Sigmoid colon (tissue), 4 donors: Measurements from ENCODE around the gene ELP4.
"Not testable (repeated sequence)": the region's sequence is repeated elsewhere in the genome, so short reads cannot be mapped to it uniquely, and the experiment has no call there.

ENCODE experiments used
- CTCF ChIP-seq, 4 experiments: fragments of 450-650 bp in 3 of 4; fragments of 200-600 bp in 1 of 4; IDR thresholded peaks; one replicate each; pipeline ENCODE4 v1.5.1; 2016 to 2019; ENCODE audit warnings: antibody characterized with exemption in 4 of 4, mild to moderate bottlenecking in 3 of 4, moderate library complexity in 2 of 4
- POLR2AphosphoS5 ChIP-seq, 4 donors: sonication (generic); formaldehyde crosslinking; IDR thresholded peaks; one replicate each; pipeline ENCODE4 v1.6.1; 2017; ENCODE audit warnings: antibody characterized with exemption in 4 of 4

GRCh38 chr11:31575764-31576163 is 66.2 kb downstream of the ELP4 start:
- not testable (repeated sequence) for TF ChIP-seq CTCF, POLR2AphosphoS5 (IDR thresholded peaks at IDR 0.05)
